GM18507 (cell line): Measurements from ENCODE around the gene MTHFD1.
"Not testable (repeated sequence)": the region's sequence is repeated elsewhere in the genome, so short reads cannot be mapped to it uniquely, and the experiment has no call there.

Experiments used
- DNase-seq: peaks from one replicate; pipeline ENCODE4 v3.0.0; 2011; ENCODE audit warnings: low read depth; ENCODE audit not compliant: insufficient read length; ENCODE audit errors: extremely low spot score
- FAIRE-seq: peaks from 2 replicates; lab custom pipeline; 2011; peaks lifted over from hg19 to GRCh38; lab: Jason Lieb, UNC

MTHFD1 gene

GRCh38 chr14:64387782-64388532 is at the start of gene MTHFD1:
Gene MTHFD1, plus strand, starts transcription at chr14:64388353. Its CDS starts 75 bp downstream, at chr14:64388428.
- DNase-seq, result peak; percentile 93
- peak; percentile 99 for FAIRE-seq

- DNase-seq (peak; percentile 94), FAIRE-seq (peak; percentile 99)
These were observed 49.4 kb upstream of the MTHFD1 start for GRCh38 chr14:64338616-64339316.

- no peak for FAIRE-seq
- no peak for DNase-seq
These were observed 47.5 kb upstream of the MTHFD1 start for GRCh38 chr14:64340560-64341196.

- DNase-seq (no peak), FAIRE-seq (no peak)
These were observed 40.4 kb upstream of the MTHFD1 start for GRCh38 chr14:64347748-64348147.

- FAIRE-seq (no peak), DNase-seq (no peak)
These were observed 38.2 kb upstream of the MTHFD1 start for GRCh38 chr14:64349741-64350490.

- DNase-seq, result no peak
- no peak for FAIRE-seq
These were observed 24.8 kb upstream of the MTHFD1 start for GRCh38 chr14:64363265-64363846.

- FAIRE-seq (no peak), DNase-seq (no peak)
These were observed 23.2 kb upstream of the MTHFD1 start for GRCh38 chr14:64364907-64365306.

- DNase-seq, FAIRE-seq: not testable (repeated sequence)
These were observed 22.7 kb upstream of the MTHFD1 start for GRCh38 chr14:64365358-64365889.

GRCh38 chr14:64369201-64369600 is 19.0 kb upstream of the MTHFD1 start:
- DNase-seq (no peak), FAIRE-seq (no peak)

GRCh38 chr14:64387232-64387781 is 846 bp upstream of the MTHFD1 start:
- DNase-seq, result no peak
- FAIRE-seq, result peak; percentile 26

- no peak for DNase-seq
- no peak for FAIRE-seq
These were observed 556 bp downstream of the MTHFD1 start for GRCh38 chr14:64388533-64389285.

GRCh38 chr14:64391113-64391725 is 3.1 kb downstream of the MTHFD1 start:
- no peak for DNase-seq

GRCh38 chr14:64391986-64392385 is 3.8 kb downstream of the MTHFD1 start:
- FAIRE-seq (no peak), DNase-seq (no peak)

More at GRCh38 chr14:64391113-64391725, 3.1 kb downstream of the MTHFD1 start:
- no peak for FAIRE-seq

GRCh38 chr14:64393189-64393726 is 5.1 kb downstream of the MTHFD1 start:
- not testable (repeated sequence) for FAIRE-seq

GRCh38 chr14:64394423-64394822 is 6.3 kb downstream of the MTHFD1 start:
- FAIRE-seq, result no peak
- DNase-seq, result no peak

More at GRCh38 chr14:64393189-64393726, 5.1 kb downstream of the MTHFD1 start:
- DNase-seq, result not testable (repeated sequence)

GRCh38 chr14:64394977-64395633 is 7.0 kb downstream of the MTHFD1 start:
- FAIRE-seq (no peak), DNase-seq (no peak)
